Psoas muscle (tissue), 8 donors: ENCODE results near the gene AQP2. TPM values are rescaled to one million over a fixed set of nuclear protein-coding genes. Genes with fewer than 3 reads are reported as not detected.

ENCODE experiments used
- ATAC-seq, 4 donors: fragments of 200-7000 bp; cut with Tn5 transposase; one replicate each; pipeline ENCODE4 v1.9.1; 2020; ENCODE audit warnings: moderate library complexity in 3 of 4, mild to moderate bottlenecking in 2 of 4
- DNase-seq, 2 donors: peaks; one replicate each; pipeline ENCODE4 v3.0.0-alpha.2; 2020
- H3K27ac ChIP-seq: fragments of 200-600 bp; one replicate; pipeline ENCODE4 v1.8.0; 2022
- H3K27me3 ChIP-seq, 3 donors: fragments of 200-600 bp in 1 of 3; one replicate each; pipeline versions ENCODE4 v1.6.1 to v1.8.0; 2013 to 2022; ENCODE audit warnings: low read length in 2 of 3, mild to moderate bottlenecking in 2 of 3, moderate library complexity in 1 of 3; ENCODE audit not compliant: insufficient read depth in 3 of 3
- H3K36me3 ChIP-seq, 2 donors: fragments of 200-600 bp in 1 of 2; one replicate each; pipeline versions ENCODE4 v1.6.1 to v1.8.0; 2013 to 2022; ENCODE audit warnings: low read depth in 1 of 2, mild to moderate bottlenecking in 1 of 2, moderate library complexity in 1 of 2; ENCODE audit not compliant: insufficient read depth in 1 of 2
- H3K4me1 ChIP-seq: fragments of 200-600 bp; one replicate; pipeline ENCODE4 v1.8.0; 2022
- H3K4me3 ChIP-seq: fragments of 200-600 bp; one replicate; pipeline ENCODE4 v1.8.0; 2022; ENCODE audit warnings: mild to moderate bottlenecking
- H3K9me3 ChIP-seq: fragments of 200-600 bp; one replicate; pipeline ENCODE4 v1.8.0; 2022
- CTCF ChIP-seq: fragments of 200-600 bp; IDR thresholded peaks from one replicate; pipeline ENCODE4 v1.8.0; 2022; ENCODE audit warnings: antibody characterized with exemption
- WGBS, 3 donors: extraction: QIAGEN DNeasy Blood & Tissue Kit; methylation state at CpG; one replicate each; pipeline versions ENCODE4 v1.1.6 to v1.1.7; 2013; 5-methylcytosine and 5-hydroxymethylcytosine counted together
- intact Hi-C, 2 donors: fragments of 100-400 bp; cut with DNase I; formaldehyde crosslinking; loops; one replicate each; pipeline versions ENCODE4 v1.11.0 to v1.14.2; 2022
- polyA plus RNA-seq, 3 donors: library from polyadenylated mRNA; stranded (reverse); fragments of 200-250 nt; gene quantifications; one replicate each; pipeline ENCODE4 v1.2.3, GENCODE V29; 2013
- total RNA-seq, 4 donors: library from RNA; stranded (reverse); fragmentation: NEBNext Ultra II Directional in 2 of 4; extraction: Animal tissue kit (Norgen Biotek cat#: 25700) in 2 of 4; gene quantifications; one replicate each; pipeline versions ENCODE4 v1.2.1 to v1.2.4, GENCODE V29; 2021 to 2023
- donor health status: healthy with polysubstance abuse.
- donor health status: DM: no; HTN: no; CAD: no; lungs with moderate emphysema.
- donor health status: Bipolar disorder and iron deficiency.
- donor health status: healthy.
- donor health status: DM: yes; HTN: yes; CAD: no.
- donor health status: DM: no; HTN: no; CAD: no.
- donor health status: DM: no; HTN: no; CAD: no.
- donor health status: DM: yes; HTN: yes; CAD: no.

The AQP2 gene
- total and polyA plus RNA-seq, 7 donors = not detected

GRCh38 chr12:49945394-49946080 is 5.0 kb upstream of the AQP2 start:
- Histone ChIP-seq H3K9me3 (no peaks in the 10 kb centered on the region), H3K4me3 (peak overlapping the region; percentile 52), H3K27me3 (no peaks in the 10 kb centered on the region), H3K36me3 (no peaks in the 10 kb centered on the region), H3K4me1 (no peaks in the 10 kb centered on the region), H3K27ac (no peak overlapping the region)
- WGBS, 3 donors = 6 to 15% (median 14%) methylated on average over 28 of the region's 28 CpGs
- peak; percentile 84 to 86 for DNase-seq
- ATAC-seq = peak; percentile 87 to 97 (median 95)
- peak; percentile 74 for TF ChIP-seq CTCF
- intact Hi-C loops = loop anchor here in 1 of 2 donors (5.0 kb wide), 1 partner anchor 78 kb away; no protein-coding TSS in a partner anchor

DNA sequence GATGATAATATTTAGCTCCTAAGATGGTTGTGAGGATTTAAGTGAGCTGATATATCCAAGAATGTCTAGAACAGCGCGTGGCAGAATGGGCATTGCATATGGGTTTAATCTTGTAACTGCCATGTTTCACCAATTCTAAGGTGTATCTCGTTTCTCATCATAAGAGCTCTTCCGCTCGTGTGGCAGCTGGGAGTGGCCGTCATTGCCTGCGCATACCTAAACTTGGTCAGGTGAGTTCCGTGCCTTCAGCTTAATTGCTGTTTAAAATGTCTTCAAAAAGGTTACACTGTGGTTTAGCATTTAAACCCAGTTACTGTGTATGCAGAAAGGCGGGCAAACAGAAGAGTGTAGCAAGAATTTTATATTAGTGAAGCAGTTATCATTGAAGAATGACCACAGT is 4.5 kb upstream of the AQP2 start:
- Histone ChIP-seq H3K27me3 (no peaks in the 10 kb centered on the region), H3K4me3 (no peak overlapping the region), H3K4me1 (no peaks in the 10 kb centered on the region), H3K27ac (no peak overlapping the region), H3K9me3 (no peaks in the 10 kb centered on the region), H3K36me3 (no peaks in the 10 kb centered on the region)
- DNase-seq (no peak), ATAC-seq (no peak)
- WGBS, 3 donors = 89 to 94% (median 93%) methylated on average over 9 of the region's 9 CpGs
- TF ChIP-seq CTCF = no peak
- intact Hi-C loops = loop anchor here in 1 of 2 donors (5.0 kb wide), 1 partner anchor 79 kb away; no protein-coding TSS in a partner anchor

- ATAC-seq = no peak
- Histone ChIP-seq H3K27ac (no peak overlapping the region), H3K4me1 (no peaks in the 10 kb centered on the region), H3K27me3 (no peaks in the 10 kb centered on the region), H3K36me3 (no peaks in the 10 kb centered on the region), H3K9me3 (no peaks in the 10 kb centered on the region), H3K4me3 (no peak overlapping the region)
- 73 to 86% (median 81%) methylated on average over 3 of the region's 3 CpGs for WGBS, 3 donors
- no peak for TF ChIP-seq CTCF
- intact Hi-C loops = loop anchor here in 1 of 2 donors (5.0 kb wide), 1 partner anchor 79 kb away; no protein-coding TSS in a partner anchor
- DNase-seq = no peak
Observed at GRCh38 chr12:49946497-49946896, 4.0 kb upstream of the AQP2 start.

- H3K27ac ChIP-seq = no peak overlapping the region
- H3K4me1 ChIP-seq = no peaks in the 10 kb centered on the region
- no peaks in the 10 kb centered on the region for H3K9me3 ChIP-seq
- no peak for DNase-seq
- no peak for TF ChIP-seq CTCF
- no peaks in the 10 kb centered on the region for H3K36me3 ChIP-seq
- intact Hi-C loops = loop anchor here in 1 of 2 donors (5.0 kb wide), 1 partner anchor 80 kb away; no protein-coding TSS in a partner anchor
- H3K27me3 ChIP-seq = no peaks in the 10 kb centered on the region
- 84 to 91% (median 90%) methylated on average over 7 of the region's 7 CpGs for WGBS, 3 donors
- ATAC-seq = no peak
- no peak overlapping the region for H3K4me3 ChIP-seq
Observed at GRCh38 chr12:49947593-49948226, 2.8 kb upstream of the AQP2 start.
